HFFc6 (cell line): ENCODE data around the gene SSBP3. TPM values are rescaled to one million over a fixed set of nuclear protein-coding genes. Genes with fewer than 3 reads are reported as not detected.

ENCODE experiments used
- DNase-seq: peaks from one replicate; pipeline ENCODE4 v3.0.0-alpha.2; 2018
- H3K27ac Mint-ChIP-seq: 2 replicates; pipeline ENCODE4 v1.8.0; 2020; ENCODE audit warnings: mild to moderate bottlenecking, mixed read lengths
- H3K27me3 Mint-ChIP-seq: 2 replicates; pipeline ENCODE4 v1.8.0; 2021; ENCODE audit warnings: mild to moderate bottlenecking, moderate library complexity, mixed read lengths; ENCODE audit not compliant: insufficient read depth
- H3K36me3 Mint-ChIP-seq: 2 replicates; pipeline ENCODE4 v1.8.0; 2021; ENCODE audit warnings: low read depth, mixed read lengths
- H3K4me1 Mint-ChIP-seq: 2 replicates; pipeline ENCODE4 v1.8.0; 2020; ENCODE audit warnings: low read depth, mixed read lengths
- H3K4me3 Mint-ChIP-seq: 2 replicates; pipeline ENCODE4 v1.8.0; 2020; ENCODE audit warnings: mild to moderate bottlenecking, moderate library complexity, mixed read lengths
- H3K9me3 Mint-ChIP-seq: 2 replicates; pipeline ENCODE4 v1.8.0; 2020; ENCODE audit warnings: mild to moderate bottlenecking, mixed read lengths
- CTCF ChIP-seq: fragments of 200-600 bp; sonication (generic); IDR thresholded peaks from 2 replicates; pipeline ENCODE4 v1.5.0; 2021; ENCODE audit warnings: antibody characterized with exemption, mild to moderate bottlenecking
- total RNA-seq, 6 experiments: library from RNA; stranded (reverse); fragmentation: NEBNext Ultra II Directional; extraction: Animal tissue kit (Norgen Biotek cat#: 25700); gene quantifications; 2 replicates in 1 of 6; 3 replicates in 5 of 6; pipeline ENCODE4 v1.2.3, GENCODE V29; 2021

SSBP3 gene
- total RNA-seq, 6 experiments from 2014 or later = 42.3 to 72.2 (median 58.1) TPM

GRCh38 chr1:54228638-54229079, 177.5 kb downstream of the SSBP3 start:
- no peaks in the 10 kb centered on the region for H3K9me3 Mint-ChIP-seq
- no peak overlapping the region for H3K27ac Mint-ChIP-seq
- H3K4me1 Mint-ChIP-seq = peaks cover 24% of the 10 kb centered on the region
- no peaks in the 10 kb centered on the region for H3K36me3 Mint-ChIP-seq
- no peak for TF ChIP-seq CTCF
- DNase-seq = no peak
- peaks cover 6% of the 10 kb centered on the region for H3K27me3 Mint-ChIP-seq
- no peak overlapping the region for H3K4me3 Mint-ChIP-seq

GRCh38 chr1:54227891-54228310, 178.3 kb downstream of the SSBP3 start:
- Mint-ChIP-seq H3K4me3 (no peak overlapping the region), H3K36me3 (no peaks in the 10 kb centered on the region), H3K27me3 (peaks cover 7% of the 10 kb centered on the region), H3K9me3 (no peaks in the 10 kb centered on the region), H3K4me1 (peaks cover 24% of the 10 kb centered on the region), H3K27ac (no peak overlapping the region)
- TF ChIP-seq CTCF = no peak
- DNase-seq = no peak

GRCh38 chr1:54227091-54227602, 179.0 kb downstream of the SSBP3 start:
- Mint-ChIP-seq H3K4me3 (no peak overlapping the region), H3K9me3 (no peaks in the 10 kb centered on the region), H3K27ac (peak overlapping the region; percentile 42), H3K36me3 (no peaks in the 10 kb centered on the region), H3K27me3 (peaks cover 10% of the 10 kb centered on the region), H3K4me1 (peaks cover 28% of the 10 kb centered on the region)
- TF ChIP-seq CTCF = no peak
- DNase-seq = no peak

GRCh38 chr1:54225986-54226559, 180.1 kb downstream of the SSBP3 start:
- Mint-ChIP-seq H3K36me3 (0 out of 2 replicates have a peak, but pooled peaks cover 4% of the 10 kb centered on the region), H3K27me3 (peaks cover 13% of the 10 kb centered on the region), H3K9me3 (no peaks in the 10 kb centered on the region), H3K4me3 (no peak overlapping the region), H3K27ac (no peak overlapping the region), H3K4me1 (peaks cover 30% of the 10 kb centered on the region)
- DNase-seq = no peak
- TF ChIP-seq CTCF = no peak

- no peak overlapping the region for H3K4me3 Mint-ChIP-seq
- H3K9me3 Mint-ChIP-seq = no peaks in the 10 kb centered on the region
- 0 out of 2 replicates have a peak, but pooled peaks cover 4% of the 10 kb centered on the region for H3K36me3 Mint-ChIP-seq
- no peak for TF ChIP-seq CTCF
- H3K4me1 Mint-ChIP-seq = peaks cover 37% of the 10 kb centered on the region
- H3K27ac Mint-ChIP-seq = no peak overlapping the region
- H3K27me3 Mint-ChIP-seq = peaks cover 13% of the 10 kb centered on the region
- no peak for DNase-seq
Observed at GRCh38 chr1:54225378-54225777, 180.8 kb downstream of the SSBP3 start.
